OCI-LY1 (cell line): Measurements from ENCODE around the gene CDC45.

Experiments used
- CTCF ChIP-seq: fragments of 200-600 bp; sonication (generic), shearing (Covaris generic); IDR thresholded peaks from 2 replicates; pipeline ENCODE4 v1.5.1; 2017; ENCODE audit warnings: mild to moderate bottlenecking, antibody characterized with exemption, low read length, moderate library complexity, mixed read lengths
- EZH2 ChIP-seq: fragments of 200-600 bp; sonication (generic), shearing (Covaris generic); IDR thresholded peaks from 2 replicates; pipeline ENCODE4 v1.8.0; 2017; ENCODE audit warnings: borderline replicate concordance, mixed run types, mild to moderate bottlenecking, antibody characterized with exemption, low read length, moderate library complexity, mixed read lengths

DNA sequence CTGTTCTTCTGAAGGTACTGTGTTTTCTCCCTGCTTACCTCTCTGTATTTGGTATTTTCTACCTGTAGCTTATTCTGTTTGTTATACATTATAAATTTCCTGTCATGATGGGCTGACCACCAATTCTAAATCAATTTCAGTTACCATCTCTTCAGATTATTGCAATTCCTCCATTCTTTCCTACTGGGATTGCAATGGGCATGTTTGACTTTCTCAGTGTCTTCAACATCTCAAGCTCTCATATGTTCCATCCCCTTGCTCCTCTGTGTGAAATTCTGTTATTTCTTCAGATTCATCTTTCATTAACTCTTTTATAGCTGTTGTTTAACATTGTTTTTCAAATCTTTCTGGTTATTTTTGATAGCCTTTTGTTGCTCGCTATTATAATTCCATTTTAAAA, 16.7 kb upstream of the CDC45 start:
- no peak for TF ChIP-seq CTCF
- no peak for TF ChIP-seq EZH2
